Transverse colon (tissue), 4 donors: ENCODE data around the gene CA12.

Source experiments
- POLR2AphosphoS5 ChIP-seq, 3 donors: sonication (generic); formaldehyde crosslinking; IDR thresholded peaks; one replicate each; pipeline ENCODE4 v1.6.1; 2016; ENCODE audit warnings: antibody characterized with exemption in 3 of 3
- TF ChIP-seq, protein P1 (sequence below), 5 experiments: fragments of 200-600 bp in 3 of 5; fragments of 450-650 bp in 2 of 5; sonication (generic) in 3 of 5; IDR thresholded peaks; 1 replicate in 2 of 5; 2 replicates in 3 of 5; pipeline ENCODE4 v1.5.1; 2016 to 2017; ENCODE audit warnings: antibody characterized with exemption in 5 of 5, inconsistent platforms in 3 of 5, mild to moderate bottlenecking in 2 of 5, moderate library complexity in 1 of 5

GRCh38 chr15:63299943-63300575, 81.6 kb downstream of the CA12 start:
- TF ChIP-seq, protein P1, sequence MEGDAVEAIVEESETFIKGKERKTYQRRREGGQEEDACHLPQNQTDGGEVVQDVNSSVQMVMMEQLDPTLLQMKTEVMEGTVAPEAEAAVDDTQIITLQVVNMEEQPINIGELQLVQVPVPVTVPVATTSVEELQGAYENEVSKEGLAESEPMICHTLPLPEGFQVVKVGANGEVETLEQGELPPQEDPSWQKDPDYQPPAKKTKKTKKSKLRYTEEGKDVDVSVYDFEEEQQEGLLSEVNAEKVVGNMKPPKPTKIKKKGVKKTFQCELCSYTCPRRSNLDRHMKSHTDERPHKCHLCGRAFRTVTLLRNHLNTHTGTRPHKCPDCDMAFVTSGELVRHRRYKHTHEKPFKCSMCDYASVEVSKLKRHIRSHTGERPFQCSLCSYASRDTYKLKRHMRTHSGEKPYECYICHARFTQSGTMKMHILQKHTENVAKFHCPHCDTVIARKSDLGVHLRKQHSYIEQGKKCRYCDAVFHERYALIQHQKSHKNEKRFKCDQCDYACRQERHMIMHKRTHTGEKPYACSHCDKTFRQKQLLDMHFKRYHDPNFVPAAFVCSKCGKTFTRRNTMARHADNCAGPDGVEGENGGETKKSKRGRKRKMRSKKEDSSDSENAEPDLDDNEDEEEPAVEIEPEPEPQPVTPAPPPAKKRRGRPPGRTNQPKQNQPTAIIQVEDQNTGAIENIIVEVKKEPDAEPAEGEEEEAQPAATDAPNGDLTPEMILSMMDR (IDR thresholded peaks at IDR 0.05): no peak
- no peak for TF ChIP-seq POLR2AphosphoS5 (IDR thresholded peaks at IDR 0.05)
